EL (cell line): ENCODE measurements around the gene EXD2.
"Not testable (repeated sequence)": the region's sequence is repeated elsewhere in the genome, so short reads cannot be mapped to it uniquely, and the experiment has no call there.

ENCODE experiments used
- DNase-seq: peaks from one replicate; pipeline ENCODE4 v3.0.0-alpha.2; 2016

The EXD2 gene

DNA sequence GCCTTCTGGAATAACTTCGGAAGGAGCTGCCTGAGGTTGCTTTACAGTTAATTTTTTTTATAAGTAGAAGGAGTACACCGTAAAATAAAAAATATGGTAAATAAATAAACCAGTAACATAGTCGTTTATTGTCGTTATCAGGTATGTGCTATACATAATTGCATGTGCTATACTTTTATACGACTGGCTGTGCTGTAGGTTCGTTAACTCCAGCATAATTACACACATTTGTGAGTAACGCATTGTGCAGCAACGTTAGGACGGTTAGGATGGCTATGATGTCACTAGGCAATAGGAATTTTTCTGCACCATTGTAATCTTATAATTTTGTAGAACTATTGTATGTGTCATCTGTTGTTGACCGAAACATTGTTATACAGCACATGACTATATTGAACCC lies 8.5 kb downstream of the EXD2 start:
- no peak for DNase-seq

DNA sequence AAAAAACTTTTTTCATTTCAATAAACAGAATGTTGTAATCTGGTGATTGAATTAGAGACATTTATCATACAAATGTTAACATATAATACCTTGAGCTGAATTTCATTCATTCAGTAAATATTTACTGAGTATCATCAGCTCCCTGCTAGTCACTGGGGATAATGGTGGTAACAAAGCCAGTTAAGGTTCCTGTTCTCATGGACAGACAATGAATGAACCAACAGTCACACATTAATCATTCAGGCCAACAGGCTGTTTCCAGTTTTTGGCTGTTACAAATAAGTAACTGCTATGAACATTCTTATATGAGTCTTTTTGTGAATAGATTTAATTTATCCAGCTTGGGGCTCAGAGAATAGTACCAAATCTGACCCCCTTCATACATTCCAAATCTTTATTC lies 13.5 kb downstream of the EXD2 start:
- DNase-seq = no peak

DNA sequence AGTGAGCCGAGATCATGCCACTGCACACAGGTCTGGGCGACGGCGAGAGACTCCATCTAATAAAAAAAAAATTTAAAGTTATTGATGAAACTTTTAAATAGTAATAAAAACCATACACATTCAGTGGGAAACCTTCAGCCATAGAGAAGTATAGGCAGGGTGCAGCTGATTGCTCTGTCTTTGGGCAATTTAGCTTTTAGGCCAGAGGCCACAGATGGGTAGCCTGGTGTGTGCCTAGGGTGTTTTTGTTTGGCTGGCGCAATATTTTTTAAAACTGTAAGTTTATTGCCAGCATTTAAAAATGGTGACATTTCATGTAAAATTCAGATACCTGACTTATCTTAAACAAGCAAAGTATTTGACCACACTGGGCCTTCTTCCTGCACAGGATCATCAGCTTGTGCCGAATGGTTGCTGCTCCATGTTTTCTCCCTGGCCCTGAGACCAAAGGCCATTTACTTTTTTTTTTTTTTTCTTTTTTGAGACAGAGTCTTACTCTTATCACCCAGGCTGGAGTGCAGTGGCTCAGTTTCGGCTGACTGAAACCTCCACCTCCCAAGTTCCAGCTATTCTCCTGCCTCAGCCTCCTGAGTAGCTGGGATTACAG lies 16.2 kb downstream of the EXD2 start:
- DNase-seq = no peak

DNA sequence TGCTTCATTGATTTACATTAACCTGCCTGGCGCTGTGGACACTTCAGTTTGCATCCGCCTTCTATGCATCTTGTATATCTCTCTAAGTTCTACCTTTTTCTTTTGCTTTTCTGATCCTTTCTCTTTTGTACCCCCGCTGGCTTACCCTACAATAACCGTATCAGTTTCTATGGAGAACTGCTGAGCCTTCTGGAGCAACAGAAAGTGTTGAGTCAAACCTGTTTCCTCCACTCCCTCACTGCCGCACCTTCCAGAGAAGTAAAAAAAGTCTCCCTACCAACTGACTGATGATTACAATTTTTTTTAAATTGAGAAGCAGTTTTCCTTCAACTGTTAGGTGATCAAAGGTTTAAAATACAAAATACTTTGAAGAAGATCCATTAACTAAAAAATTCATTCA lies 17.4 kb downstream of the EXD2 start:
- DNase-seq = no peak

DNA sequence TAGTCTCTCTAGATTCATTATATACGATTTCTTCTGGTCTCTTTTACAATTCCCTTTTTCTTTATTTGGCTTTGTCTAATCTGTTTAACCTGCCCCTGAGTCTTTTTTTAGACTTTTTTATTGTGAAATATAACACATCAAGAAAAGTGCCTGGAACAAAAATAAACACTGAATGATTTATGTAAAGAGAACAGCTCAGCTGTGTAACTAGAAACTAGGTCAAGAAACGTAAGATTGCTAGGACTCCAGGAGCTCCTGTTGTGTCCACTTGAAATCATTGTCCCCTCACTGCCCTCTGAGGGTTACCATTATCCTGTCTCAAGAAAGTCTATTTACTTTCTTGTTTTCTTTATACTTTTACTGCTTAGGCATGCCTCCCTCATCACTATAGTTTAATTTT lies 23.1 kb downstream of the EXD2 start:
- no peak for DNase-seq

DNA sequence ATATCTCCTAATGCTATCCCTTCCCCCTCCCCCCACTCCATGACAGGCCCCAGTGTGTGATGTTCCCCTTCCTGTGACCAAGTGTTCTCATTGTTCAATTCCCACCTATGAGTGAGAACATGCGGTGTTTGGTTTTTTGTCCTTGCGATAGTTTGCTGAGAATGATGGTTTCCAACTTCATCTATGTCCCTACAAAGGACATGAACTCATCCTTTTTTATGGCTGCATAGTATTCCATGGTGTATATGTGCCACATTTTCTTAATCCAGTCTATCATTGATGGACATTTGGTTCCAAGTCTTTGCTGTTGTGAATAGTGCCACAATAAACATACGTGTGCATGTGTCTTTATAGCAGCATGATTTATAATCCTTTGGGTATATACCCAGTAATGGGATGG lies 26.4 kb downstream of the EXD2 start:
- not testable (repeated sequence) for DNase-seq

DNA sequence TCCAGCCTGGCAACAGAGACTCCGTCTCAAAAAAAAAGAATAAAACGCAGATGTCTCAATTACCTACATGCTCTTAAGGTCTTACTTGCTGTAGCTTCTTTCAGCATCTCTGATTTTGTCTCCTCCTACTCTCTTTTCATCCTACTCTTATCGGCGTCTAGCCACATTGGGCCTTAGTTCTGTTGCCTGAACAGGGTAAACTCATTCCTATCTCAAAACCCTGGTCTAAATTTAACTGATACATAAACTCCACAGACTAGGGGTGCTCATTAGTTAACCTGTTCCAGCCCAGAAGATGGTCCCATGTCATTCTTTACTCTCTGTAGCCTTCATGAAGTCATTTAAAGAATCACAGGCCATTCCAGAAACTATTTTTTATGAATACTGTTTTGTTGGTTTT lies 33.6 kb downstream of the EXD2 start:
- no peak for DNase-seq

DNA sequence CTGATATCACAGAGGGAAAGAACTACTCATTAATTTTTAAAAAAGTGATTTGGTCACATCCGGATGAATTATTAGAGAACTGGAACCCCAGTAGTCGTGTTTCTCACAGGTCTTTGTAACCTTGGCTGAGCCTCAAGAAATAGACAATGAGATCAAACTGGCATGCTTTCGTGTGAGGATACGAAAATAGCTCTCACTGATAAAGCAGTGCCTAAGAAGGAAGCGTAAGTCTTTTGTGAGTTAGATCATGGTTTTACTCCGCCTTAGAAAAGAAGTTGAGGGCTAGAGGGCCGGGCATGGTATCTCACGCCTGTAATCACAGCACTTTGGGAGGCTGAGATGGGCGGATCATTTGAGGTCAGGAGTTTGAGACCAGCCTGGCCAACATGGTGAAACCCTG lies 34.9 kb downstream of the EXD2 start:
- DNase-seq = no peak

DNA sequence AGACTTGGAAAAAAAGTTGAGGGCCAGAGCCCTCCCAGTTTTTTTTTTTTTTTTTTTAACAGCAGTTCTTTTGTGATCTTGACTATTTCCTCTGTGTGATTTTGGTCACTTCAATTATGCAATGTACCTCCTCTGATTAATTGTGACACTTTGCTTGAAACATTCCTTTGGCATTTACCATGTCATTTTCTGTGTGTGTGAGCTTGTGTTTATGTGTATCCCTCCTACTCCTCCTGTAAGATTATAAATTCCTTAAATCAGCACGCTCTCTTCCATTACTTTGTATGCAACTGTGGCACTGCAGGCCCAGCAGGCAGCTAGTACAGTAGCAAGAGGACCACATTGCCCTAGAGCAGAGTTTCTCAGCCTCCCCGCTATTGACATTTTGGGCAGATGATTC lies 35.4 kb downstream of the EXD2 start:
- DNase-seq = no peak

DNA sequence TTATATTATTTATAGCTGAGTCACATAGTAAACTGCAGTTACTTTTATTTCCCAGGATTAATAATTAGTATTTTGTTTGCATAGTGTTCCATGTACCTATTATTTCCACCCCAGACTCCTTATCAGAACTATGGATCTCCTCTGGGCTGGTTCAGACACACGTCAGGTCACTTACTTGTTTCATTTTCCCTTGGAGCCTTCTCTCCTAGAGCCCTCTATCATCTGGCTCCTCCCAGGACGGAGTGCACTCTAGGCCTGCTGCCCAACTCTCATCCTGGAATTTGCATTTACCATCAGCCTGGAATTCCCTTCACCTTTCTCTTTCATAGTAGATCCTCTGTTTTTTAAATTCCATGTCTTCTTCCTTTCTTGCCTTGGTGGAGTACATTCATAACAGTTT lies 40.2 kb downstream of the EXD2 start:
- no peak for DNase-seq

DNA sequence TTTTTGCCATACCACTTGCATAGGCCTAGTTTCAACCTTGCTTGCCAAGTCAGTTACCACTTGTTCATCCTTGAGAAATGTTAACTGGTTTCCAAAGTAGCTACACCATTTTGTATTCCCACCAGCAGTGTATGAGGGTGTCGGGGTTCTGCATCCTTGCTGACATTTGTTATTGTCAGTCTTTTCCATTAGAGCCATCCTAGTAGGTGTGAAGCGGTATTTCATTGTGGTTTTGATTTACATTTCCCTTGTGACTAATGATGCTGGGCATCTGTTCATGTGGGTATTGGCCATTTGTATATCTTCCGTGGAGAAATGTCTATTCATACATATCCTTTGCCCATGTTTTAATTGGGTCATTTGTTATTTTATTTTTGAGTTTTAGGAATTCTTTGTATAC lies 41.1 kb downstream of the EXD2 start:
- no peak for DNase-seq

DNA sequence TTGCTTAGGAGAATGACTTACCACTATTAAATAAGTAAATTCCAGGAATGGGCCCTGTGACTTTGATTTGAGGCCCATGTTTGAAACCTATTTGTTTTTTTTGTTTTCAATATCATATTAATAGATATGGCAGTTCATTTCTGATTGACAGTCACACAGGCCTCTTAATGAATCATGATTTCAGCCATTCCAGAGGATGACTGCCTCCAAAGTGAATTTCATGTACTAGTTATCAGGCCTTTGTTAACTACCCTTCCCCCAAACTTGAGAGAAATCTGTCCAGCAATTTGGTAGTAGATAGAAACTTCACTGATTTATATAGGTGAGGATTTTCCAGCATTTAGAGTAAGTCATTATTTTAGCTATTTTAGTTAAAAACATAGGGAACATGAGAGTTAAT lies 42.8 kb downstream of the EXD2 start:
- no peak for DNase-seq

DNA sequence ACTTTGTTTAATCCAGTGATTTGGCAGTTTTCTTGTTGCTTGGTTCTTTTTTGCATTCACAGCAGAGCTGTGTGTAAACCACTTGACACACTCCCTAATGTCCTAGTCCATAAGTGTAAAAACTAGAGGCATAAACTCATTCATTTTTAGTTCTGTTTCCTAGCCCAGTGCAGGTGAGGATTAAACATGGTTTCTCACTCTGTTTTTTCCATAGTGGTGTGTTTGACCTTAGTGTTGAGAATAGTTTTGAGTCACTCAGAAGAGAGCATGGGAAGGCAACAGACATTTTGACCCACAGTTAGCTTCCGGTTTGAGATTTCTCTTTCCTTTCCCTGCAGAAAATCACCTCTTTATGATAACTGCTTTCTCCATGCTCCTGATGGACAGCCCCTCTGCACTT lies 44.4 kb downstream of the EXD2 start:
- no peak for DNase-seq

DNA sequence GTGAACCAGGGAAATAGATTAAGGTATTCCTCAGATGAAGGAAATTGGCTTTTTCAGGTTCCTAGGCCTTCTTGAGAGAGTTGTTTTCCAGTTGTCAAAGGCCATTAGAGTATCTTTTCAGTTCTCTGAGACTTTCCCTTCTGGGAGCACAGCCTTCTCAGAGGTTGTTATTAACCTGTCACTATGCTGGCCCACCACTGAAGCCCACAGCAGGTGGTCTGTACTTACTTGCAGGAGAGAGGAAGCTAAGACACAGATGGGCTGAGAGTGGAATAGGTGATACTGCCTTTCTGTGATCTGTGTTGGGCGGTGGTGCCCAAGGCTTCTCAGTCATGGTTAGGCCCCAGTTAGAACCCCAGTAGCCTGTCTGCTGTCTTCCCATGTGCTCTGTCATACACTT lies 45.8 kb downstream of the EXD2 start:
- DNase-seq = no peak

DNA sequence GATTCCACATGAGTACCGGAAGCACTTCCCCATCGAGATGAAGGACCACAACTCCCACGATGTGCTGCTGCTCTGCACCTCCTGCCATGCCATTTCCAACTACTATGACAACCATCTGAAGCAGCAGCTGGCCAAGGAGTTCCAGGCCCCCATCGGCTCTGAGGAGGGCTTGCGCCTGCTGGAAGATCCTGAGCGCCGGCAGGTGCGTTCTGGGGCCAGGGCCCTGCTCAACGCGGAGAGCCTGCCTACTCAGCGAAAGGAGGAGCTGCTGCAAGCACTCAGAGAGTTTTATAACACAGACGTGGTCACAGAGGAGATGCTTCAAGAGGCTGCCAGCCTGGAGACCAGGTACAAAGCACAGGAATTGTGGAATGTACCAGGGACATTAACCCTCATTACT lies 46.3 kb downstream of the EXD2 start:
- no peak for DNase-seq

DNA sequence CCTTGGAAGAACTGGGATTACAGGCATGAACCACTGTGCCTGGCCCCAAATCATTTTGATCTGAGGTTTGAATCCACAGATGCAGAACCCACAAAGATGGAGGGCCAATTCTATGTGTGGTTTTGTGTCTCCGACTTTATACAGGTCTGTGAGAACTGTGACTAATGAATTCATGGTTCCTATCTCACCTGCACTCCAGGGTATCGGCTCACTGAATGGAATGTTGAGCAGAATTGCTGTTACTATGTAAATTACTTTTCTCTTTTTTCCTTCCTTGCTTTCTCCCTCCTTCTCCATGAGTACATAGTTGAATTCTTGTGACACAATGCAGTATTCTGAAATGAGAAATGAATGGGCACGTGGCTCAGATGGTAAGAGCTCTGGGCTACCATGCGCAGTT lies 47.6 kb downstream of the EXD2 start:
- no peak for DNase-seq

DNA sequence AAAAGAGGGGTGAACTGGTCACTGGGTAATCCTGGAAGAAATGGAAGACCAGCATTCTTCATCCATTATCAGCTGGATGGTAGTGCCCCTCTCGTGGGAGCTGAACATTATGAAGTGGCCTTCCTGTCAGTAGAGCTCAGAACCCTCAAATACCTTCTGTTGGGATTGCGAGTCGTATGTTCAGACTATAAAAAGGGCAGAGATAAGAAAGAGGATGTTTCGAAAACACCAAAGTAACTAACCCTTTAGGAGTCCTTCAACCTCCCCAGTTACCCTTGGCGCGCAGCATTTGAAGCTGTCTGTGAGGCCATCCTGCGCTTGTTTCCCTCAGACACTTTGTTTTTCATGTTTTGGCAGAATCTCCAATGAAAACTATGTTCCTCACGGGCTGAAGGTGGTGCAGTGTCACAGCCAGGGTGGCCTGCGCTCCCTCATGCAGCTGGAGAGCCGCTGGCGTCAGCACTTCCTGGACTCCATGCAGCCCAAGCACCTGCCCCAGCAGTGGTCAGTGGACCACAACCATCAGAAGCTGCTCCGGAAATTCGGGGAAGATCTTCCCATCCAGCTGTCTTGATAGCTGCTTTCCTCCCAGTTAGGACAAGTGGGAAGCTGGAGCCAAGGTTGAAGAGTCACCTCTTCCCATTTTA lies 49.4 kb downstream of the EXD2 start:
- DNase-seq = no peak

DNA sequence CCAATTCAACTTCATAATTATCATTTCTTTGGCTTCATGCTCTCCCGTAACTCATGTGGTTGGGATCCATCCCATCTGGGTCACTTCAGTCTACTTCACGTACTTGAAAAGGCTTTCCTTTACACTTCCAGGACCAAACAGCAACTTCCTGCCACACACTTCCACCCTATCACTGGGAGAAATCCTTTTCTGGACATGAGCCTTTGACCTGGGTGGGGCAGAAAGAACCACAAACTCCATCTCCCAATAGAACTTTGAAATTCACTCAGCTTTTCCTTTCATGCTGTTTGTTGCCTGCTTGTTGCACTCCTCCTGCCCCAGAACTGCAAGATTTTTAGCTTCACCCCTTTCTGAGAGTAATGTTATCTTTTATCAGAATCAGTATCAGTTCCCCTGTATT lies 50.3 kb downstream of the EXD2 start:
- DNase-seq = no peak

DNA sequence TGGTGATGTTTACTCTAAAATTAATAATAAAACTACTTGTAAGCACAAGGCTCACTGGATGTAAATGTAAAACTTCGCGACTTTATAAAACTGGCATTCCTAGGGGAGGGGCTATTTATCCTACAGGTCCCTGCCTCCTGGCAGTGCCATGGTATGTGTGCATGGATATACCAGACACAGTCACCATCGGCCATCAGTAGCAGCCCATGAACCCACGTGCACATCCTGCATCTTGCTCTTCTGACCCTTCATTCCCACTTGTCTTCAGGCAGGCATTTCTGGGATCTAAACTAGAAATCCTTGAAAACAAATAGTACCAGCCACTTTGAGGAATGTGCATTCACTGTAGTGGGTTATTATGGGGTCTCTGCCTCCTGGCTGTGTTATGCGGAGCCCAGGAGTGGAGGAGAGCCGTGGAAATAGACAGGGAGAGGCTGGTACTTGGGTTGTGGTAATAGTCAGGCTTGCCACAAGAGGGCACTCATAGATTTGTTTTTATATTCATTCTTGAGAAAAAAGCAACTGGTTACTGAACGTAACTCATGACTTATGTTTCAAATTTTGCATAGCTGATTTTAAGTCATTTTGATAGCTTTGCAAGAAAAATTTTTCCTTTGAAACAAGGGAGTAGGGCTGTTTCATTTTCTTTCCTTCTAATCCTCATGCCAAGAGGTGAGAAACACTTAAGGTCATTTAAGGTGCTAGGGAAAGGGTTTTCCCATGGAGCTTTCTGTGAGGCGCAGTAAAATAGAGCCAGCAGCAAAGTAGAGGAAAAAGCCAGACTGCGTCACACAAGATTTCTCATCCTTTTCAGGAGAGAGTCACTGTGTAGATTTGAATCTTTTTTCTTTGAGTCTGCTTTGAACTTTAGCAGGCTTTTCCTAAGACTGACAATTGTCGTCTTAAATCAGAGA lies 51.3 kb downstream of the EXD2 start:
- peak; percentile 70 for DNase-seq

DNA sequence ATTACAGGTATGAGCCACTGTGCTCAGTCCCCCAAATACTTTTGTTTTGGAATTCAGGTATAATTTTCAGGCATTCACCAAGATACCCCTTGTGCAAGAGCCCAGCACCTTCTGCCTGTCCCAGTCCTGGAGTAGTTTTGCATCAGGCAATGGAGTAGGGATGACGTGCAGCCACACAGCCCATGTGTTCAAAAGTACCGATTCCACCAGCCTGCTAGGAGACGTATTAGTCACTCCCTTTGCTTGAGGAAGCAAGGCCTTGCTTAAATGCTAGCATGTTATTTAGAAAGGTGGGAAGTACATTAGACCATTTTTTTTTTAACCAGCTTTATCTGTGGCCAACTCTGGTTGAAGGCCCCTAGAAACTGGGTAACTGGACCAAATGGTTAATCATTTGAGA lies 53.6 kb downstream of the EXD2 start:
- DNase-seq = no peak

DNA sequence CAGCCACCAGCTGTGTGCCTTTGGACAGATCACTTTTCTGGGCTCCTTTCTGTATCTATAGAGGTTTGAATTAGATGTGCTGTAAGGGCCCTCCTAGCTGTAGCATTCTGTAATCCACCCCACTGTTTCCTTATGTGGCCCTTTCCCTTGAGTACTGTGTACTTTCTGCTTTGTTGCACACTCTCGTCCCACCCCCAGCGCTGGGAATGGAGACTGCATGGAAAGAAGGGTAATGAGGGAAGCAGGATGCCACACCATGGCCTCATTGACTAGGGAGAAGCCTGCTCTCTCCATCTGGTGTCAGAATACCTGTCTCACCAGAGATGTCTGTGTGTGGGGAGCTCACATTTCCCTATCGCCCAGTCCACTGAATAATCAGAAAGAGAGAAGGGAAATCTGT lies 55.0 kb downstream of the EXD2 start:
- DNase-seq = no peak

DNA sequence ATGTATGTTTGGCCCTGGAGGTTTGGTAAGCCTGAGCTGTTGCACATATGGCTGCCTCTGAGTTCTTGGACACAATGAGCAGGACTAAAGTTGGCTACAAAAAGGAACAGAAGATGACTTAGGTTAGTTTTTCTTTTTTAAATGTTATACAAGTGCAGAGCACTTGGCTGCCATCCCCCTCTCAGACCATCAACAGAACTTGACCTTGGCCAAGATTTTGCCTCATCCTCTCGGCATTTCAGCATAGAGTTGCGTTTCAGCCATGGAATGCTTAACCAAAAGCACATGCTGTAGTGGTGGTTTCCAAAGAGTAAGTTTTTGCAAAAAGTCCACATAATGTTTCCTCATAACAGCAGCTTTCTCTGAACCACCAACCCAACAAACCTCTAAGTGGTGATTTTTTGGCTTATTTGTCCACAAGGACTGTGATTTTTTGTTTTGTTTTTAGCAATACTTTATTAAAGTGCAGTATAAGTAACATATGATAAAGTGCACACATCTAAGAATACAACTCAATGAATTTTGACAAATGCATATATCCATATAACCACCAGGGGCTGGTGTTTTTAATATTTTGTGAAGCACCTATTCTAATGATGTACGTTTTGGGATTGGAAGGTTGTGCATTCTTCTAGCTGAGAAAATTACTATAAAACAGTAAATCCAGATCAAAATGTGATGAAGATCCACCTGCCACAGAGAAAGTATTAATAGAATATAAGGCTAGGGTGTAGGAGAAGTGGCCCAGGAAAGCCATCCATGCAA lies 56.6 kb downstream of the EXD2 start:
- peak; percentile 48 for DNase-seq

DNA sequence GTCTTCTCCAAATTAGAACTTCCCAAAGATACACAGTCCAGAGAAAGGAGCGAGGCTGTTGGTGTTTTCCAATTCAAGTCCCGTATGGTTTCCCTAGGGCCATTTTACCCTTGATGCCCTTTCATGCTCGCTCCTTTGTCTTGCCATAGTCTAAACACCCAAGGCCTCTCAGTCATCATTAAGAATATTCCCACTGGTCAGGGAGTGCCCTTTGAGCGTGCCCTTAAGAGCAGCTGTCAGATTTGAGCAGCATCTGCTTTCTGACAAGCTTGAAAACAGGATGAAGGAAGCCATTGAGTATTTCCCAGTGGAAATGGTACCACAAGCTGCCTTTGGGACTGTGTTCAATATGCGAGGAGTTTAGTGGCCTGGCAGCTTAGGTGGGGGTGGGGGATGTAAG lies 58.3 kb downstream of the EXD2 start:
- no peak for DNase-seq

DNA sequence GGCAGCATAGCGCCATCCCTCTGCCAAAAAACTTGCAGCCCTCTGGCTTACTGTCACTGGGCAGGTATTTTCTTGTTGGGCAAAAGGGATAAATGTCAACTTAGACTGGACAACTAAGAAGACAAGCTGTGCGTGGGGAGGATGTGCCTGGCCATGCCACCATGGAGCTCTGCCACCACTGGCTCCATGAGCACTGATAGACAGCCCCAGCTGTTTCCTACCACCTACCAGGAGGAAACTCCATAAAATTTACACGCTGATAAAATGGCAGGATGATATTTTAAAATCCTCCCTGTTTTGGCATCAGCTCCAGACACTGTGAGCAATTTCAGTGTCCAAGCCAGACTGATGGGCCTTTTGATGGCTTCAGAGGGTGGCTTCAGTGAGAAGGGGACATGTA lies 61.6 kb downstream of the EXD2 start:
- DNase-seq = no peak
